H1 (cell line): Measurements from ENCODE around the gene MTNR1A. TPM values are rescaled to one million over a fixed set of nuclear protein-coding genes. Genes with fewer than 3 reads are reported as not detected.

Experiments used
- CTCF ChIA-PET: fragments of 300-600 bp; sonication (Branson Sonifier 250); formaldehyde crosslinking; loops from one replicate; lab custom pipeline; 2021; ENCODE audit not compliant: partially characterized antibody; lab: Charles Lee
- POLR2A ChIA-PET: fragments of 300-600 bp; sonication (Branson Sonifier 250); formaldehyde crosslinking; loops from one replicate; lab custom pipeline; 2021; ENCODE audit warnings: inconsistent platforms; ENCODE audit not compliant: partially characterized antibody; lab: Charles Lee
- DNase-seq, 2 experiments: peaks; one replicate each; pipeline versions ENCODE4 v3.0.0 to v3.0.0-alpha.2; 2010 to 2022; ENCODE audit warnings: low spot score in 2 of 2, low read depth in 1 of 2, mixed read lengths in 1 of 2
- FAIRE-seq: peaks from 2 replicates; lab custom pipeline; 2011; peaks lifted over from hg19 to GRCh38; lab: Jason Lieb, UNC
- H2AFZ ChIP-seq: 2 replicates; pipeline ENCODE4 v1.8.1; 2012; ENCODE audit warnings: low read length, inconsistent platforms
- H2AK5ac ChIP-seq: 2 replicates; pipeline ENCODE4 v1.6.1; 2013; ENCODE audit warnings: low read depth, low read length
- H2BK120ac ChIP-seq: replicated peaks from 2 replicates; pipeline ENCODE3; 2013; ENCODE audit warnings: low read depth, low read length, inconsistent platforms
- H2BK12ac ChIP-seq: 2 replicates; pipeline ENCODE4 v1.6.1; 2013; ENCODE audit warnings: low read depth, low read length
- H2BK15ac ChIP-seq: 2 replicates; pipeline ENCODE4 v1.6.1; 2013; ENCODE audit warnings: low read length
- H2BK20ac ChIP-seq: 2 replicates; pipeline ENCODE4 v1.6.1; 2013; ENCODE audit warnings: low read length
- H2BK5ac ChIP-seq: 2 replicates; pipeline ENCODE4 v1.6.1; 2013; ENCODE audit warnings: low read depth, low read length
- H3K14ac ChIP-seq: 2 replicates; pipeline ENCODE4 v1.6.1; 2013; ENCODE audit warnings: inconsistent platforms; ENCODE audit not compliant: insufficient read length
- H3K18ac ChIP-seq: 2 replicates; pipeline ENCODE4 v1.6.1; 2013; ENCODE audit warnings: low read length; ENCODE audit errors: extremely low read depth
- H3K23ac ChIP-seq: 2 replicates; pipeline ENCODE4 v1.6.1; 2013; ENCODE audit warnings: inconsistent platforms; ENCODE audit not compliant: insufficient read length
- H3K23me2 ChIP-seq: 2 replicates; pipeline ENCODE4 v1.6.1; 2013; ENCODE audit warnings: low read depth, low read length
- H3K27ac ChIP-seq: 2 replicates; pipeline ENCODE4 v1.6.1; 2011; ENCODE audit warnings: low read depth, low read length, inconsistent platforms
- H3K27me3 ChIP-seq, 4 experiments: replicated peaks in 1 of 4; 1 replicate in 1 of 4; 2 replicates in 3 of 4; pipeline versions ENCODE4 v1.6.1 to v1.8.1; 2011 to 2013; ENCODE audit warnings: low read length in 3 of 4, mild to moderate bottlenecking in 3 of 4, inconsistent platforms in 2 of 4, mixed read lengths in 2 of 4, moderate library complexity in 1 of 4; ENCODE audit not compliant: control insufficient read depth in 3 of 4, insufficient read depth in 3 of 4; ENCODE audit errors: extremely low read depth in 1 of 4
- H3K36me3 ChIP-seq, 4 experiments: 2 replicates each; pipeline versions ENCODE4 v1.6.1 to v1.8.1; 2011 to 2013; ENCODE audit warnings: mild to moderate bottlenecking in 4 of 4, low read length in 3 of 4, moderate library complexity in 2 of 4, control low read depth in 1 of 4, inconsistent platforms in 1 of 4; ENCODE audit not compliant: insufficient read depth in 4 of 4, control insufficient read depth in 2 of 4
- H3K4ac ChIP-seq: replicated peaks from 2 replicates; pipeline ENCODE3; 2013; ENCODE audit warnings: low read length, low read depth, mixed read lengths, inconsistent platforms; ENCODE audit not compliant: insufficient read length
- H3K4me1 ChIP-seq, 4 experiments: replicated peaks in 1 of 4; 1 replicate in 1 of 4; 2 replicates in 3 of 4; pipeline versions ENCODE4 v1.6.1 to v1.8.1; 2011 to 2013; ENCODE audit warnings: low read length in 3 of 4, inconsistent platforms in 2 of 4, mixed read lengths in 1 of 4; ENCODE audit not compliant: insufficient read depth in 4 of 4, control insufficient read depth in 3 of 4
- H3K4me2 ChIP-seq, 2 experiments: 2 replicates each; pipeline versions ENCODE4 v1.6.1 to v1.8.1; 2011 to 2013; ENCODE audit warnings: low read depth in 2 of 2, low read length in 2 of 2, control low read depth in 1 of 2, inconsistent platforms in 1 of 2, mild to moderate bottlenecking in 1 of 2; ENCODE audit not compliant: insufficient read depth in 1 of 2
- H3K4me3 ChIP-seq, 4 experiments: fragments of 200-600, 300-600 bp in 1 of 4; sonication (generic), shearing (Covaris generic), sonication (Bioruptor Twin) in 1 of 4; 2 replicates each; pipeline versions ENCODE4 v1.5.1 to v1.8.1; 2011 to 2016; ENCODE audit warnings: low read length in 4 of 4, low read depth in 3 of 4, control low read depth in 2 of 4, inconsistent platforms in 2 of 4, mild to moderate bottlenecking in 2 of 4, mixed read lengths in 1 of 4, moderate library complexity in 1 of 4; ENCODE audit not compliant: insufficient read depth in 2 of 4; ENCODE audit errors: extremely low read depth in 1 of 4
- H3K56ac ChIP-seq: replicated peaks from 2 replicates; pipeline ENCODE3; 2013; ENCODE audit warnings: low read depth, mild to moderate bottlenecking, mixed read lengths, low read length, inconsistent platforms; ENCODE audit not compliant: insufficient read length
- H3K79me1 ChIP-seq: 2 replicates; pipeline ENCODE4 v1.6.1; 2013; ENCODE audit warnings: low read depth, low read length, control low read depth
- H3K79me2 ChIP-seq, 2 experiments: 2 replicates each; pipeline versions ENCODE4 v1.6.1 to v1.8.1; 2012 to 2013; ENCODE audit warnings: low read length in 2 of 2, mild to moderate bottlenecking in 2 of 2, inconsistent platforms in 1 of 2; ENCODE audit not compliant: insufficient read depth in 2 of 2, control insufficient read depth in 1 of 2
- H3K9ac ChIP-seq, 4 experiments: replicated peaks in 1 of 4; 1 replicate in 1 of 4; 2 replicates in 3 of 4; pipeline versions ENCODE4 v1.6.1 to v1.8.1; 2011 to 2013; ENCODE audit warnings: low read depth in 3 of 4, low read length in 3 of 4, control low read depth in 2 of 4, mild to moderate bottlenecking in 2 of 4, moderate library complexity in 2 of 4, inconsistent platforms in 1 of 4; ENCODE audit errors: extremely low read depth in 1 of 4
- H3K9me3 ChIP-seq, 2 experiments: 2 replicates each; pipeline versions ENCODE4 v1.6.1 to v1.8.1; 2012 to 2013; ENCODE audit warnings: mild to moderate bottlenecking in 2 of 2, moderate library complexity in 2 of 2, control low read depth in 1 of 2, inconsistent platforms in 1 of 2, low read depth in 1 of 2, low read length in 1 of 2, mixed read lengths in 1 of 2; ENCODE audit not compliant: insufficient read depth in 2 of 2
- H4K20me1 ChIP-seq, 2 experiments: replicated peaks in 1 of 2; 2 replicates each; pipeline versions ENCODE3 to v1.8.1; 2011 to 2013; ENCODE audit warnings: inconsistent platforms in 2 of 2, low read length in 2 of 2, mild to moderate bottlenecking in 1 of 2; ENCODE audit not compliant: insufficient read depth in 2 of 2, control insufficient read depth in 1 of 2
- H4K5ac ChIP-seq: 2 replicates; pipeline ENCODE4 v1.6.1; 2013; ENCODE audit warnings: low read length, low read depth, mixed read lengths, inconsistent platforms; ENCODE audit not compliant: insufficient read length
- H4K8ac ChIP-seq: 2 replicates; pipeline ENCODE4 v1.8.0; 2013; ENCODE audit warnings: mild to moderate bottlenecking, moderate library complexity, low read length, inconsistent platforms; ENCODE audit not compliant: insufficient read depth; ENCODE audit errors: extremely low read depth
- H4K91ac ChIP-seq: replicated peaks from 2 replicates; pipeline ENCODE3; 2013; ENCODE audit warnings: low read length, mixed read lengths, inconsistent platforms; ENCODE audit not compliant: insufficient read length
- BACH1 ChIP-seq: IDR thresholded peaks from 2 replicates; pipeline ENCODE4 v1.6.1; 2012; ENCODE audit warnings: low read length, improper control_type of control experiment
- CREB1 ChIP-seq: IDR thresholded peaks from 2 replicates; pipeline ENCODE4 v1.6.1; 2012; ENCODE audit warnings: inconsistent platforms
- EGR1 ChIP-seq: IDR thresholded peaks from 2 replicates; pipeline ENCODE4 v1.6.1; 2011; ENCODE audit warnings: low read depth, low read length, borderline replicate concordance
- GABPA ChIP-seq: IDR thresholded peaks from 2 replicates; pipeline ENCODE4 v1.6.1; 2011; ENCODE audit warnings: mild to moderate bottlenecking, low read length, moderate library complexity, borderline replicate concordance; ENCODE audit not compliant: insufficient read depth
- HDAC2 ChIP-seq, 2 experiments: fragments of 300-600 bp in 1 of 2; sonication (generic) in 1 of 2; IDR thresholded peaks; 2 replicates each; pipeline ENCODE4 v1.6.1; 2011 to 2012; ENCODE audit warnings: low read depth in 2 of 2, low read length in 2 of 2, mild to moderate bottlenecking in 2 of 2, moderate library complexity in 2 of 2, borderline replicate concordance in 1 of 2, inconsistent platforms in 1 of 2
- HDAC6 ChIP-seq: IDR thresholded peaks from one replicate; pipeline ENCODE4 v1.7.1; 2012; ENCODE audit warnings: low read depth, mild to moderate bottlenecking, inconsistent platforms, low read length, moderate library complexity
- PHF8 ChIP-seq: fragments of 200-600 bp; sonication (generic); conservative IDR thresholded peaks from 2 replicates; pipeline ENCODE4 v1.7.1; 2012; ENCODE audit warnings: low read depth, mild to moderate bottlenecking, inconsistent platforms, low read length, moderate library complexity
- POLR2AphosphoS5 ChIP-seq: IDR thresholded peaks from 2 replicates; pipeline ENCODE4 v1.6.1; 2011; ENCODE audit warnings: low read depth, low read length
- RBBP5 ChIP-seq: IDR thresholded peaks from 2 replicates; pipeline ENCODE4 v1.7.1; 2012; ENCODE audit warnings: low read depth, mild to moderate bottlenecking, inconsistent platforms, low read length, moderate library complexity, borderline replicate concordance
- RXRA ChIP-seq: IDR thresholded peaks from 2 replicates; pipeline ENCODE4 v1.6.1; 2011; ENCODE audit warnings: low read depth, mild to moderate bottlenecking, low read length, moderate library complexity; ENCODE audit not compliant: insufficient read depth
- SUZ12 ChIP-seq: fragments of 200-600 bp; sonication (generic); IDR thresholded peaks from 2 replicates; pipeline ENCODE4 v1.6.1; 2012; ENCODE audit warnings: mild to moderate bottlenecking, inconsistent platforms, low read length, moderate library complexity, mixed read lengths
- WGBS, 2 experiments: shearing (Covaris generic) in 1 of 2; methylation state at CpG; one replicate each; pipeline versions ENCODE4 v1.1.6 to v1.1.7; 2013 to 2015; ENCODE audit warnings: low lambda C conversion rate in 2 of 2, mixed read lengths in 2 of 2, inconsistent platforms in 1 of 2, low coverage in 1 of 2, missing lambda C conversion rate in 1 of 2; ENCODE audit not compliant: insufficient replicate concordance in 2 of 2, insufficient coverage in 1 of 2, insufficient read length in 1 of 2; ENCODE audit errors: extremely low coverage in 1 of 2, missing lambda C conversion rate in 1 of 2; 5-methylcytosine and 5-hydroxymethylcytosine counted together
- polyA plus RNA-seq, 7 experiments: library from polyadenylated mRNA; depleted of rRNA in 3 of 7; stranded (reverse) in 5 of 7; unstranded in 2 of 7; fragments of >200 nt in 5 of 7; fragments of 200-250 nt in 2 of 7; gene quantifications; 1 replicate in 5 of 7; 2 replicates in 1 of 7; 4 replicates in 1 of 7; pipeline versions ENCODE4 v1.2.1 to v1.2.3, GENCODE V29; 2011 to 2013; ENCODE audit warnings: missing spikeins in 2 of 7, mixed read lengths in 2 of 7
- total RNA-seq: library from RNA; stranded (reverse); fragmentation: NEBNext Ultra II Directional; extraction: Animal tissue kit (Norgen Biotek cat#: 25700); gene quantifications from 2 replicates; pipeline ENCODE4 v1.2.1, GENCODE V29; 2021
- TF ChIP-seq, protein P1 (sequence below): IDR thresholded peaks from 2 replicates; pipeline ENCODE4 v1.6.1; 2012; ENCODE audit warnings: inconsistent platforms

Gene MTNR1A
- total and polyA plus RNA-seq, 2 of the 8 experiments (the other 6 are each of a cell fraction or from before 2014, with no cell fraction given): 0.45 to 1.0 TPM

DNA sequence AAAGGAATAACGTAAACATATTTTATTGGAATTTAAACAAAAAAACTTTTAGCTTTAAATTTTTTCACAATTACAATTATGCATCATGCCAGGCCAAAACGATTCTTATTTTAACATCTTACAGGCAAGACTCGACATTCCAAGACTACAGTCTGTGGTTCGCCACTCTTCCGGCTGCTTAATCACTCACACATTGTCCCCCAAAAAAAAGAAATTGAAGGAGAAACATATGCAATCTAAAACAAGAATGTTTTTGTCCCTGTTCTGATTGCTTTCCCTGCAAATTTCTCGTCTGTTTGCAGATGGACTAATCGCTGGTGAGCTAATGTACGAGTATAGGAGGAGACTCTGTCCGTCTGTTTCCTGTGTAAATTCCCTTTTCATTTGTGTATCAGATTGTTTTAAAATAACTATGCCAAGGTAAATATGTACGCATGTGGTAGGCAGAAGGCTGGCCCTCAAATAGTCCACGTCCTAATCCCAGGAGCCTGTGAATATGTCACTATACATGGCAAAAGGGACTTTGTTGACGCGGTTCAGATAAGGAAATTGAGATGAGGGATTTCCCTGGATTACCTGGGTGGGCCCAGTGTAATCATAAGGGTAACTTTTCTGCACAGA is 37.7 kb upstream of the MTNR1A start:
- no peak overlapping the region for H3K23ac ChIP-seq
- H2BK5ac ChIP-seq: no peak overlapping the region
- DNase-seq (no peak), FAIRE-seq (no peak)
- H4K20me1 ChIP-seq: peaks cover 0 to 4% of the 10 kb centered on the region in 2 experiments
- H3K23me2 ChIP-seq: no peaks in the 10 kb centered on the region
- no peak overlapping the region for H3K56ac ChIP-seq
- CTCF ChIA-PET: interaction anchor here (1.1 to 2.0 kb wide), 6 partner anchors 11 to 298 kb away, joined by 3 to 7 read pairs (median 4); no protein-coding TSS in a partner anchor
- H3K27ac ChIP-seq: no peak overlapping the region
- no peak overlapping the region for H2BK12ac ChIP-seq
- no peak overlapping the region for H2BK120ac ChIP-seq
- H3K9ac ChIP-seq: no peak overlapping the region
- no peak overlapping the region for H2AFZ ChIP-seq
- H3K14ac ChIP-seq: no peak overlapping the region
- no peak overlapping the region for H2BK20ac ChIP-seq
- H3K18ac ChIP-seq: no peak overlapping the region
- 95% methylated on average over 13 of the region's 13 CpGs; no CpG with 5 or more reads in 1 of the 2 experiments for WGBS, 2 experiments
- no peaks in the 10 kb centered on the region; a peak in 1 of 7 replicates for H3K4me1 ChIP-seq
- no peaks in the 10 kb centered on the region for H3K27me3 ChIP-seq
- H4K8ac ChIP-seq: no peak overlapping the region; the same call in 1 of the 2 replicates
- no peak overlapping the region for H4K5ac ChIP-seq
- no peak overlapping the region for H4K91ac ChIP-seq
- peaks cover 25 to 70% (median 51%) of the 10 kb centered on the region in 4 experiments for H3K36me3 ChIP-seq
- POLR2A ChIA-PET: interaction anchor here (0.6 to 1.2 kb wide), 2 partner anchors 130 to 230 kb away, joined by 3 read pairs; no protein-coding TSS in a partner anchor
- no peak overlapping the region for H3K4me3 ChIP-seq
- H2AK5ac ChIP-seq: no peak overlapping the region
- H2BK15ac ChIP-seq: no peak overlapping the region
- no peak overlapping the region for H3K4me2 ChIP-seq
- H3K9me3 ChIP-seq: no peaks in the 10 kb centered on the region; a peak in 1 of 4 replicates
- H3K79me1 ChIP-seq: no peaks in the 10 kb centered on the region
- H3K79me2 ChIP-seq: no peaks in the 10 kb centered on the region
- H3K4ac ChIP-seq: no peak overlapping the region
- TF ChIP-seq, protein P1, sequence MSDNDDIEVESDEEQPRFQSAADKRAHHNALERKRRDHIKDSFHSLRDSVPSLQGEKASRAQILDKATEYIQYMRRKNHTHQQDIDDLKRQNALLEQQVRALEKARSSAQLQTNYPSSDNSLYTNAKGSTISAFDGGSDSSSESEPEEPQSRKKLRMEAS: no peak
- TF ChIP-seq POLR2AphosphoS5: no peak
- TF ChIP-seq BACH1: no peak
- TF ChIP-seq RXRA: no peak
- TF ChIP-seq HDAC6: no peak
- no peak for TF ChIP-seq GABPA
- no peak for TF ChIP-seq RBBP5
- no peak for TF ChIP-seq SUZ12
- TF ChIP-seq EGR1: no peak
- no peak for TF ChIP-seq CREB1
- TF ChIP-seq HDAC2 (IDR thresholded peaks at IDR 0.05; ENCODE audit: borderline replicate concordance in 1 of 2, low read depth in 2 of 2, low read length in 2 of 2): no peak
- TF ChIP-seq PHF8: no peak
